ENCODE results near the gene SMAD9. TPM values are rescaled to one million over a fixed set of nuclear protein-coding genes. Genes with fewer than 3 reads are reported as not detected.
A peak's percentile ranks its signal among the peaks of the same experiment; 100 is the strongest.

The SMAD9 gene
- not detected for total RNA-seq

GRCh38 chr13:36919833-36920615, at the start of gene SMAD9:
Gene SMAD9, minus strand, starts transcription at chr13:36920238. Its CDS starts 40,549 bp downstream, at chr13:36879689.
- POLR2A ChIA-PET: no interaction called here
- CTCF ChIA-PET: no interaction called here
- ATAC-seq: peak; percentile 83

GRCh38 chr13:36966404-36966803, 46.4 kb upstream of the SMAD9 start:
- no peaks in the 10 kb centered on the region for H3K27me3 Mint-ChIP-seq (ENCODE audit: low read depth)
- H3K9me3 Mint-ChIP-seq (ENCODE audit: insufficient read depth): no peaks in the 10 kb centered on the region
- no peak overlapping the region for H3K27ac Mint-ChIP-seq
- DNase-seq (no peak), ATAC-seq (no peak)
- ChIA-PET POLR2A (no interaction called here), CTCF (no interaction called here)
- H3K4me3 Mint-ChIP-seq: no peak overlapping the region
- H3K4me1 Mint-ChIP-seq (ENCODE audit: low read depth): peaks cover 4% of the 10 kb centered on the region
- peaks cover 40% of the 10 kb centered on the region for H3K36me3 Mint-ChIP-seq (ENCODE audit: low read depth)

More at GRCh38 chr13:36919833-36920615, at the start of gene SMAD9:
- Mint-ChIP-seq H3K27ac (no peak within 1 kb of the TSS), H3K36me3 (ENCODE audit: low read depth) (no peaks in the 10 kb centered on the region), H3K27me3 (ENCODE audit: low read depth) (peaks cover 64% of the 10 kb centered on the region), H3K4me3 (peak within 1 kb of the TSS; percentile 43), H3K9me3 (ENCODE audit: insufficient read depth) (no peaks in the 10 kb centered on the region), H3K4me1 (ENCODE audit: low read depth) (peaks cover 8% of the 10 kb centered on the region)
- DNase-seq: no peak

- H3K36me3 Mint-ChIP-seq (ENCODE audit: low read depth): peaks cover 42% of the 10 kb centered on the region
- ChIA-PET CTCF (interaction anchor here (1.6 kb wide), 1 partner anchor 15 kb away, joined by 5 read pairs; no protein-coding TSS in a partner anchor), POLR2A (no interaction called here)
- H3K27ac Mint-ChIP-seq: no peak overlapping the region
- no peaks in the 10 kb centered on the region for H3K9me3 Mint-ChIP-seq (ENCODE audit: insufficient read depth)
- DNase-seq: no peak
- ATAC-seq: no peak
- no peaks in the 10 kb centered on the region for H3K27me3 Mint-ChIP-seq (ENCODE audit: low read depth)
- H3K4me1 Mint-ChIP-seq (ENCODE audit: low read depth): peaks cover 4% of the 10 kb centered on the region
- no peak overlapping the region for H3K4me3 Mint-ChIP-seq
These were observed 45.7 kb upstream of the SMAD9 start for GRCh38 chr13:36965767-36966166.

GRCh38 chr13:36959456-36960116, 39.5 kb upstream of the SMAD9 start:
- ChIA-PET CTCF (no interaction called here), POLR2A (interaction anchor here (0.8 kb wide), 1 partner anchor 41 kb away, joined by 3 read pairs; the partner anchor contains the start of gene EXOSC8)
- Mint-ChIP-seq H3K36me3 (ENCODE audit: low read depth) (peaks cover 44% of the 10 kb centered on the region), H3K4me1 (ENCODE audit: low read depth) (peaks cover 19% of the 10 kb centered on the region), H3K4me3 (no peak overlapping the region), H3K9me3 (ENCODE audit: insufficient read depth) (no peaks in the 10 kb centered on the region), H3K27me3 (ENCODE audit: low read depth) (no peaks in the 10 kb centered on the region), H3K27ac (no peak overlapping the region)
- DNase-seq (no peak), ATAC-seq (no peak)

- no peak overlapping the region for H3K27ac Mint-ChIP-seq
- DNase-seq: no peak
- POLR2A ChIA-PET: no interaction called here
These were observed 34.5 kb upstream of the SMAD9 start for GRCh38 chr13:36954542-36954941.

GRCh38 chr13:36950920-36951319, 30.9 kb upstream of the SMAD9 start:
- DNase-seq (no peak), ATAC-seq (no peak)
- Mint-ChIP-seq H3K9me3 (ENCODE audit: insufficient read depth) (no peaks in the 10 kb centered on the region), H3K27ac (no peak overlapping the region), H3K4me1 (ENCODE audit: low read depth) (no peaks in the 10 kb centered on the region), H3K27me3 (ENCODE audit: low read depth) (no peaks in the 10 kb centered on the region), H3K36me3 (ENCODE audit: low read depth) (peaks cover 48% of the 10 kb centered on the region), H3K4me3 (no peak overlapping the region)
- POLR2A ChIA-PET: no interaction called here
- CTCF ChIA-PET: interaction anchor here (1.3 kb wide), 1 partner anchor 136 kb away, joined by 3 read pairs; no protein-coding TSS in a partner anchor

More at GRCh38 chr13:36954542-36954941, 34.5 kb upstream of the SMAD9 start:
- H3K4me1 Mint-ChIP-seq (ENCODE audit: low read depth): peaks cover 16% of the 10 kb centered on the region
- ATAC-seq: no peak
- peaks cover 48% of the 10 kb centered on the region for H3K36me3 Mint-ChIP-seq (ENCODE audit: low read depth)
- no peaks in the 10 kb centered on the region for H3K9me3 Mint-ChIP-seq (ENCODE audit: insufficient read depth)
- no peak overlapping the region for H3K4me3 Mint-ChIP-seq
- CTCF ChIA-PET: no interaction called here
- no peaks in the 10 kb centered on the region for H3K27me3 Mint-ChIP-seq (ENCODE audit: low read depth)

GRCh38 chr13:36950330-36950729, 30.3 kb upstream of the SMAD9 start:
- H3K36me3 Mint-ChIP-seq (ENCODE audit: low read depth): peaks cover 44% of the 10 kb centered on the region
- ATAC-seq: no peak
- no peak overlapping the region for H3K4me3 Mint-ChIP-seq
- H3K4me1 Mint-ChIP-seq (ENCODE audit: low read depth): no peaks in the 10 kb centered on the region
- DNase-seq: no peak
- ChIA-PET CTCF (interaction anchor here (1.2 kb wide), 1 partner anchor 30 kb away, joined by 4 read pairs; no protein-coding TSS in a partner anchor), POLR2A (no interaction called here)
- no peak overlapping the region for H3K27ac Mint-ChIP-seq
- H3K9me3 Mint-ChIP-seq (ENCODE audit: insufficient read depth): no peaks in the 10 kb centered on the region
- H3K27me3 Mint-ChIP-seq (ENCODE audit: low read depth): no peaks in the 10 kb centered on the region

GRCh38 chr13:36945078-36945477, 25.0 kb upstream of the SMAD9 start:
- no peaks in the 10 kb centered on the region for H3K4me1 Mint-ChIP-seq (ENCODE audit: low read depth)
- ChIA-PET POLR2A (no interaction called here), CTCF (interaction anchor here (0.7 kb wide), 1 partner anchor 1664 kb away, joined by 4 read pairs; no protein-coding TSS in a partner anchor)
- ATAC-seq: no peak
- DNase-seq: no peak
- H3K9me3 Mint-ChIP-seq (ENCODE audit: insufficient read depth): peaks cover 12% of the 10 kb centered on the region
- no peak overlapping the region for H3K4me3 Mint-ChIP-seq
- no peaks in the 10 kb centered on the region for H3K27me3 Mint-ChIP-seq (ENCODE audit: low read depth)
- peaks cover 19% of the 10 kb centered on the region for H3K36me3 Mint-ChIP-seq (ENCODE audit: low read depth)
- no peak overlapping the region for H3K27ac Mint-ChIP-seq

GRCh38 chr13:36925603-36926002, 5.6 kb upstream of the SMAD9 start:
- CTCF ChIA-PET: no interaction called here
- H3K27me3 Mint-ChIP-seq (ENCODE audit: low read depth): peaks cover 31% of the 10 kb centered on the region
- DNase-seq (no peak), ATAC-seq (no peak)
- H3K27ac Mint-ChIP-seq: no peak overlapping the region
- H3K36me3 Mint-ChIP-seq (ENCODE audit: low read depth): no peaks in the 10 kb centered on the region
- H3K9me3 Mint-ChIP-seq (ENCODE audit: insufficient read depth): no peaks in the 10 kb centered on the region
- POLR2A ChIA-PET: no interaction called here
- no peak overlapping the region for H3K4me3 Mint-ChIP-seq
- no peaks in the 10 kb centered on the region for H3K4me1 Mint-ChIP-seq (ENCODE audit: low read depth)

GRCh38 chr13:36924001-36924400, 4.0 kb upstream of the SMAD9 start:
- H3K27ac Mint-ChIP-seq: no peak overlapping the region
- H3K9me3 Mint-ChIP-seq (ENCODE audit: insufficient read depth): no peaks in the 10 kb centered on the region
- ChIA-PET CTCF (no interaction called here), POLR2A (no interaction called here)
- no peak overlapping the region for H3K4me3 Mint-ChIP-seq
- ATAC-seq (no peak), DNase-seq (no peak)
- H3K27me3 Mint-ChIP-seq (ENCODE audit: low read depth): peaks cover 39% of the 10 kb centered on the region
- H3K36me3 Mint-ChIP-seq (ENCODE audit: low read depth): no peaks in the 10 kb centered on the region
- peaks cover 3% of the 10 kb centered on the region for H3K4me1 Mint-ChIP-seq (ENCODE audit: low read depth)

- POLR2A ChIA-PET: no interaction called here
- Mint-ChIP-seq H3K4me3 (no peak overlapping the region), H3K9me3 (ENCODE audit: insufficient read depth) (no peaks in the 10 kb centered on the region), H3K36me3 (ENCODE audit: low read depth) (no peaks in the 10 kb centered on the region), H3K27ac (no peak overlapping the region), H3K4me1 (ENCODE audit: low read depth) (peaks cover 8% of the 10 kb centered on the region), H3K27me3 (ENCODE audit: low read depth) (peaks cover 53% of the 10 kb centered on the region)
- DNase-seq (no peak), ATAC-seq (no peak)
- CTCF ChIA-PET: no interaction called here
These were observed 1.7 kb upstream of the SMAD9 start for GRCh38 chr13:36921631-36922301.

GRCh38 chr13:36920616-36921185, 663 bp upstream of the SMAD9 start:
- Mint-ChIP-seq H3K36me3 (ENCODE audit: low read depth) (no peaks in the 10 kb centered on the region), H3K4me3 (peak overlapping the region; percentile 43), H3K9me3 (ENCODE audit: insufficient read depth) (no peaks in the 10 kb centered on the region), H3K4me1 (ENCODE audit: low read depth) (peaks cover 8% of the 10 kb centered on the region), H3K27me3 (ENCODE audit: low read depth) (peaks cover 60% of the 10 kb centered on the region), H3K27ac (no peak overlapping the region)
- POLR2A ChIA-PET: no interaction called here
- CTCF ChIA-PET: no interaction called here
- ATAC-seq: no peak
- no peak for DNase-seq
